K562 (cell line): ENCODE measurements around the gene ATPAF2. TPM values are rescaled to one million over a fixed set of nuclear protein-coding genes. Genes with fewer than 3 reads are reported as not detected.

Source experiments
- ATAC-seq: fragments of 200-7000 bp; cut with Tn5 transposase; 3 replicates; pipeline ENCODE4 v1.9.1; 2020; ENCODE audit warnings: moderate library complexity
- BruUV-seq: library from RNA; stranded (reverse); fragments of 400-500 nt; replicated peaks from 2 replicates; lab custom pipeline; 2021; lab: Mats Ljungman, UMichigan
- CTCF ChIA-PET: fragments of 300-600 bp; formaldehyde crosslinking; extraction: SDS; loops from one replicate; lab custom pipeline; 2021; ENCODE audit warnings: low intra/inter-chr PET ratio; lab: Yijun Ruan, JAX
- POLR2A ChIA-PET: fragments of 300-600, 350-650 bp; sonication (Branson Sonifier 250); formaldehyde crosslinking; extraction: SDS; loops from one replicate; lab custom pipeline; 2021; ENCODE audit warnings: antibody characterized with exemption, inconsistent platforms; lab: Yijun Ruan, JAX
- DNase-seq, 4 experiments: peaks; one replicate each; pipeline versions ENCODE4 v3.0.0 to v3.0.0-alpha.2; 2011 to 2018; ENCODE audit warnings: low spot score in 3 of 4, mixed read lengths in 3 of 4; ENCODE audit errors: extremely low read depth in 1 of 4
- FAIRE-seq: peaks from 2 replicates; lab custom pipeline; 2011; peaks lifted over from hg19 to GRCh38; lab: Jason Lieb, UNC
- H2AFZ ChIP-seq: 2 replicates; pipeline ENCODE4 v1.6.0; 2011; ENCODE audit warnings: low read depth, low read length, control low read depth, inconsistent platforms
- H3K27ac ChIP-seq: fragments of 200-600 bp; 3 replicates; pipeline ENCODE4 v1.8.0; 2011; ENCODE audit warnings: low read depth, mild to moderate bottlenecking, control low read depth, inconsistent platforms, low read length, moderate library complexity, mixed read lengths; ENCODE audit errors: extremely low read depth
- H3K27me3 ChIP-seq, 2 experiments: fragments of 300-600 bp in 1 of 2; 2 replicates in 1 of 2; 3 replicates in 1 of 2; pipeline versions ENCODE4 v1.6.0 to v1.8.0; 2011; ENCODE audit warnings: inconsistent platforms in 2 of 2, low read length in 2 of 2, mild to moderate bottlenecking in 1 of 2, mixed read lengths in 1 of 2, moderate library complexity in 1 of 2; ENCODE audit not compliant: control insufficient read depth in 2 of 2, insufficient read depth in 2 of 2
- H3K36me3 ChIP-seq: fragments of 300-600 bp; 3 replicates; pipeline ENCODE4 v1.8.0; 2011; ENCODE audit warnings: mild to moderate bottlenecking, low read length, inconsistent platforms; ENCODE audit not compliant: control insufficient read depth, insufficient read depth
- H3K4me1 ChIP-seq, 2 experiments: fragments of 200-600 bp in 1 of 2; replicated peaks in 1 of 2; 2 replicates in 1 of 2; 3 replicates in 1 of 2; pipeline versions ENCODE4 v1.5.1 to v1.8.0; 2011; ENCODE audit warnings: inconsistent platforms in 2 of 2, low read length in 2 of 2, mild to moderate bottlenecking in 1 of 2, mixed read lengths in 1 of 2, moderate library complexity in 1 of 2; ENCODE audit not compliant: control insufficient read depth in 2 of 2, insufficient read depth in 2 of 2
- H3K4me2 ChIP-seq: 2 replicates; pipeline ENCODE4 v1.6.1; 2011; ENCODE audit warnings: low read length, control low read depth, inconsistent platforms, mixed read lengths; ENCODE audit not compliant: insufficient read depth
- H3K4me3 ChIP-seq: fragments of 200-600 bp; sonication (generic), shearing (Covaris generic); 2 replicates; pipeline ENCODE4 v1.5.1; 2016; ENCODE audit warnings: control low read depth, inconsistent platforms
- H3K79me2 ChIP-seq: fragments of 200-600 bp; 3 replicates; pipeline ENCODE4 v1.8.0; 2011; ENCODE audit warnings: low read length, inconsistent platforms; ENCODE audit not compliant: control insufficient read depth, insufficient read depth
- H3K9ac ChIP-seq, 2 experiments: 2 replicates each; pipeline versions ENCODE4 v1.6.0 to v1.6.1; 2011; ENCODE audit warnings: low read depth in 2 of 2, low read length in 2 of 2, control low read depth in 1 of 2, inconsistent platforms in 1 of 2, mild to moderate bottlenecking in 1 of 2, mixed read lengths in 1 of 2; ENCODE audit not compliant: insufficient read depth in 1 of 2
- H3K9me1 ChIP-seq: one replicate; pipeline ENCODE4 v1.6.0; 2011; ENCODE audit warnings: inconsistent platforms, mild to moderate bottlenecking, low read length, moderate library complexity; ENCODE audit not compliant: control insufficient read depth, insufficient read depth
- H3K9me3 ChIP-seq: replicated peaks from 2 replicates; pipeline ENCODE4 v1.5.1; 2011; ENCODE audit warnings: low read depth, low read length, inconsistent platforms; ENCODE audit not compliant: control insufficient read depth, insufficient read depth
- H4K20me1 ChIP-seq: replicated peaks from 2 replicates; pipeline ENCODE4 v1.6.1; 2011; ENCODE audit warnings: low read length, inconsistent platforms, mixed read lengths; ENCODE audit not compliant: control insufficient read depth, insufficient read depth
- ARHGAP35 ChIP-seq: fragments of 450-650 bp; IDR thresholded peaks from 2 replicates; pipeline ENCODE4 v1.6.1; 2018; ENCODE audit not compliant: partially characterized antibody
- ATF3 ChIP-seq, 2 experiments: fragments of 450-650 bp in 1 of 2; sonication (generic) in 1 of 2; formaldehyde crosslinking in 1 of 2; IDR thresholded peaks in 1 of 2; conservative IDR thresholded peaks in 1 of 2; 2 replicates each; pipeline versions ENCODE4 v1.6.1 to v1.8.1; 2016 to 2023; ENCODE audit warnings: mild to moderate bottlenecking in 2 of 2, moderate library complexity in 2 of 2, inconsistent platforms in 1 of 2, missing genetic modification reagents in 1 of 2
- BRF2 ChIP-seq: IDR thresholded peaks from 3 replicates; pipeline ENCODE4 v1.6.1; 2011; ENCODE audit warnings: borderline replicate concordance, mild to moderate bottlenecking; ENCODE audit not compliant: insufficient read length, insufficient read depth
- E2F1 ChIP-seq: sonication (generic); formaldehyde crosslinking; IDR thresholded peaks from 2 replicates; pipeline ENCODE4 v1.8.1; 2023; ENCODE audit warnings: mild to moderate bottlenecking, missing genetic modification reagents, moderate library complexity
- ESRRA ChIP-seq: fragments of 450-650 bp; IDR thresholded peaks from 2 replicates; pipeline ENCODE4 v1.6.1; 2014; ENCODE audit warnings: low read depth, mild to moderate bottlenecking, moderate library complexity, borderline replicate concordance
- GATAD2A ChIP-seq: fragments of 450-650 bp; IDR thresholded peaks from 2 replicates; pipeline ENCODE4 v1.6.1; 2017
- NFIC ChIP-seq: fragments of 450-650 bp; IDR thresholded peaks from 2 replicates; pipeline ENCODE4 v1.6.1; 2017; ENCODE audit warnings: mild to moderate bottlenecking, inconsistent platforms
- TEAD2 ChIP-seq: fragments of 450-650 bp; IDR thresholded peaks from 2 replicates; pipeline ENCODE4 v1.6.1; 2016; ENCODE audit warnings: missing genetic modification characterization, control low read depth, missing compliant biosample characterization
- ZNF184 ChIP-seq: sonication (generic); formaldehyde crosslinking; IDR thresholded peaks from 2 replicates; pipeline ENCODE4 v1.5.0; 2020; ENCODE audit warnings: missing genetic modification reagents
- ZNF274 ChIP-seq: IDR thresholded peaks from 2 replicates; pipeline ENCODE4 v1.6.1; 2011; ENCODE audit warnings: low read depth, mild to moderate bottlenecking, low read length, moderate library complexity, borderline replicate concordance
- ZZZ3 ChIP-seq: fragments of 450-650 bp; IDR thresholded peaks from 2 replicates; pipeline ENCODE4 v1.6.1; 2016; ENCODE audit warnings: antibody characterized with exemption, mild to moderate bottlenecking, moderate library complexity
- WGBS: fragments of 100-300 bp; shearing (Covaris generic); methylation state at CpG from one replicate; pipeline ENCODE4 v1.1.6; 2016; ENCODE audit warnings: low coverage, mixed read lengths; ENCODE audit not compliant: insufficient coverage; ENCODE audit errors: missing lambda C conversion rate; 5-methylcytosine and 5-hydroxymethylcytosine counted together
- in situ Hi-C: fragments of 300-500 bp; cut with MboI; formaldehyde crosslinking; loops from 4 replicates; pipeline ENCODE4 v1.15.0; 2018; ENCODE audit warnings: inconsistent platforms, mixed read lengths
- intact Hi-C: fragments of 100-400 bp; cut with micrococcal nuclease; formaldehyde crosslinking; loops from 2 replicates; pipeline ENCODE4 v1.14.2; 2022
- polyA plus RNA-seq, 8 experiments: library from polyadenylated mRNA; depleted of rRNA in 4 of 8; stranded (reverse) in 5 of 8; unstranded in 3 of 8; fragments of >200 nt; fragmentation: Nextera tagmentation in 2 of 8; fragmentation: Illumina TruSeq in 1 of 8; extraction: Ambion mirVana in 2 of 8; extraction: Trizol in 1 of 8; gene quantifications; 2 replicates each; pipeline versions ENCODE4 v1.2.1 to v1.2.3, GENCODE V29; 2011 to 2014; ENCODE audit warnings: inconsistent platforms in 1 of 8, missing spikeins in 1 of 8
- total RNA-seq, 7 experiments: library from RNA; depleted of rRNA in 6 of 7; stranded (reverse); fragments of >200 nt in 6 of 7; fragmentation: Illumina TruSeq in 2 of 7; extraction: Trizol in 2 of 7; gene quantifications; 2 replicates each; pipeline versions ENCODE4 v1.2.1 to v1.2.3, GENCODE V29; 2011 to 2021; ENCODE audit warnings: low replicate concordance in 1 of 7
- TF ChIP-seq, protein P1 (sequence below): fragments of 250-450 bp; sonication (Bioruptor Pico); IDR thresholded peaks from 2 replicates; pipeline ENCODE4 v1.5.0; 2022; ENCODE audit warnings: mild to moderate bottlenecking

ATPAF2 gene
- total and polyA plus RNA-seq, 9 of the 15 experiments (the other 6 are each of a cell fraction or from before 2014, with no cell fraction given), result 2.1 to 19.2 (median 11.3) TPM

- BruUV-seq, result no TSS peak
- no peak for FAIRE-seq
- TF ChIP-seq ZZZ3 (no peak), NFIC (no peak), ZNF184 (no peak), ARHGAP35 (no peak), GATAD2A (no peak), ATF3 (IDR thresholded peaks at IDR 0.05) (no peak), ATF3 (CRISPR knock-in tag; conservative IDR thresholded peaks at IDR 0.05) (no peak), BRF2 (no peak), E2F1 (CRISPR knock-in tag) (no peak), ZNF274 (no peak), TEAD2 (no peak), ESRRA (no peak)
- TF ChIP-seq, protein P1, sequence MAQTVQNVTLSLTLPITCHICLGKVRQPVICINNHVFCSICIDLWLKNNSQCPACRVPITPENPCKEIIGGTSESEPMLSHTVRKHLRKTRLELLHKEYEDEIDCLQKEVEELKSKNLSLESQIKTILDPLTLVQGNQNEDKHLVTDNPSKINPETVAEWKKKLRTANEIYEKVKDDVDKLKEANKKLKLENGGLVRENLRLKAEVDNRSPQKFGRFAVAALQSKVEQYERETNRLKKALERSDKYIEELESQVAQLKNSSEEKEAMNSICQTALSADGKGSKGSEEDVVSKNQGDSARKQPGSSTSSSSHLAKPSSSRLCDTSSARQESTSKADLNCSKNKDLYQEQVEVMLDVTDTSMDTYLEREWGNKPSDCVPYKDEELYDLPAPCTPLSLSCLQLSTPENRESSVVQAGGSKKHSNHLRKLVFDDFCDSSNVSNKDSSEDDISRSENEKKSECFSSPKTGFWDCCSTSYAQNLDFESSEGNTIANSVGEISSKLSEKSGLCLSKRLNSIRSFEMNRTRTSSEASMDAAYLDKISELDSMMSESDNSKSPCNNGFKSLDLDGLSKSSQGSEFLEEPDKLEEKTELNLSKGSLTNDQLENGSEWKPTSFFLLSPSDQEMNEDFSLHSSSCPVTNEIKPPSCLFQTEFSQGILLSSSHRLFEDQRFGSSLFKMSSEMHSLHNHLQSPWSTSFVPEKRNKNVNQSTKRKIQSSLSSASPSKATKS, result no peak
Measured at GRCh38 chr17:18084256-18084655, 45.3 kb upstream of the ATPAF2 start.

More at GRCh38 chr17:18084256-18084655, 45.3 kb upstream of the ATPAF2 start:
- no peaks in the 10 kb centered on the region for H3K27me3 ChIP-seq
- H3K27ac ChIP-seq, result no peak overlapping the region
- no peak overlapping the region for H3K4me3 ChIP-seq
- ChIA-PET CTCF (no interaction called here), POLR2A (no interaction called here)
- DNase-seq, result no peak
- H4K20me1 ChIP-seq, result no peaks in the 10 kb centered on the region
- no peak overlapping the region for H3K4me2 ChIP-seq
- 54% methylated on average over 2 of the region's 4 CpGs for whole genome bisulfite sequencing
- intact Hi-C loops, result no loop called here
- peaks cover 16% of the 10 kb centered on the region for H3K79me2 ChIP-seq
- no peak for ATAC-seq
- no peaks in the 10 kb centered on the region for H3K9me3 ChIP-seq
- no peaks in the 10 kb centered on the region for H3K36me3 ChIP-seq
- H3K9ac ChIP-seq, result no peak overlapping the region
- no peak overlapping the region for H2AFZ ChIP-seq
- H3K4me1 ChIP-seq, result peaks cover 3 to 13% of the 10 kb centered on the region in 2 experiments; a peak in 4 of 5 replicates
- H3K9me1 ChIP-seq, result no peaks in the 10 kb centered on the region
- in situ Hi-C loops, result no loop called here
